C1 segment of cervical spinal cord (tissue), 14 donors: ENCODE measurements around the gene ABCG8.
A peak's percentile ranks its signal among the peaks of the same experiment; 100 is the strongest.

Source experiments
- DNase-seq, 14 donors: peaks; one replicate each; lab custom pipeline; 2025; lab: John Stamatoyannopoulos, UW

ABCG8 gene

DNA sequence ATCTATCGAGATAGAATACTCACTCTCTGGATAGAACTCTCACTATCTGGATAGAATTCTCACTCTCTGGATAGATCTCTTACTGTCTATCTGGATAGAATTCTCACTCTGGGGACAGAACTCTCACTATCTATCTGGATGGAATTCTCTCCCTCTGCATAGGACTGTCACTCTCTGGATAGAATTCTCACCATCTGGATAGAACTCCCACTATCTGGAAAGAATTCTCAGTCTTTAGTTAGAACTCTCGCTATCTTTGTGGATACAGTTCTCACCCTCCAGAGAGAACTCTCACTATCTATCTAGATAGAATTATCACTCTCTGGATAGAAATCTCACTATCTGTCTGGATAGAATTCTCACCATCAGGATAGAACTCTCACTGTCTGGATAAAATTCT is 16.5 kb downstream of the ABCG8 start:
- DNase-seq = no peak

DNA sequence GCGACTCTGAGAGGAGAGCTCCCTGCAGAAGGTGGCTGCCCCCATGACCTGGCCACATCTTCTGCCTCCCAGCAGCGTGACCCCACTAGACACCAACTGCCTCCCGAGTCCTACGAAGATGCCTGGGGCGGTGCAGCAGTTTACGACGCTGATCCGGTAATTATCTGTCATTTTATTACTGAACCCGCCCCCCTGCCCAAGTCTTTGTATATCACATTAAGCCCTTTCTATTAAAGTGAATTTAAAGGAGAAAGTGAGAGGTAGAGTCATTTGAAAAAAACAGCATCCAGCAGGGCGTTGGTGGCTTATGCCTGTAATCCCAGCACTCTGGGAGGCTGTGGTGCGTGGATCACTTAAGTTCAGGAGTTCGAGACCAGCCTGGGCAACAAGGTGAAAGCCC is 33.4 kb downstream of the ABCG8 start:
- DNase-seq = no peak

DNA sequence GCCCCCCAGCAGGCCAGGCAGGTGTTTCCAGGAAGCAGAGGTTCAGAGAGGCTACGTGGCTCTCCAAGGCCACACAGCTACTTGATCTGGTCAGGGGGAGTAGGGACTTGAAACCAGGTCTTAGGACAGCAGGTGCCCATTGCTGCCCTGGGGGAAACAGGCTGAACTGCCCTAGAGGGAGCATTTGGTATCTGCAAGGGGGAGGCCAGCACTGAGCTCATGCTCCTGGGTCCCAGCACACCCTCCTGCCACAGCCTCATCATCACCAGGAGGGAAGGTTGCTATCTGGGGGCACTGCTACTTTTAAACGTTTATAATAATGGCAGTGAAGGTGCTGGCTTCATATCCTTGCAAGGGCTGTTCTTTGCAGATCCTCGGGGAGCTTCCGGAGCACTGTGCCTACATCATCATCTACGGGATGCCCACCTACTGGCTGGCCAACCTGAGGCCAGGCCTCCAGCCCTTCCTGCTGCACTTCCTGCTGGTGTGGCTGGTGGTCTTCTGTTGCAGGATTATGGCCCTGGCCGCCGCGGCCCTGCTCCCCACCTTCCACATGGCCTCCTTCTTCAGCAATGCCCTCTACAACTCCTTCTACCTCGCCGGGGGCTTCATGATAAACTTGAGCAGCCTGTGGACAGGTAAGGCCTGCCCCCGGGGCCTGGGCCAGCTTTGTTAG is 36.1 kb downstream of the ABCG8 start:
- DNase-seq = no peak

DNA sequence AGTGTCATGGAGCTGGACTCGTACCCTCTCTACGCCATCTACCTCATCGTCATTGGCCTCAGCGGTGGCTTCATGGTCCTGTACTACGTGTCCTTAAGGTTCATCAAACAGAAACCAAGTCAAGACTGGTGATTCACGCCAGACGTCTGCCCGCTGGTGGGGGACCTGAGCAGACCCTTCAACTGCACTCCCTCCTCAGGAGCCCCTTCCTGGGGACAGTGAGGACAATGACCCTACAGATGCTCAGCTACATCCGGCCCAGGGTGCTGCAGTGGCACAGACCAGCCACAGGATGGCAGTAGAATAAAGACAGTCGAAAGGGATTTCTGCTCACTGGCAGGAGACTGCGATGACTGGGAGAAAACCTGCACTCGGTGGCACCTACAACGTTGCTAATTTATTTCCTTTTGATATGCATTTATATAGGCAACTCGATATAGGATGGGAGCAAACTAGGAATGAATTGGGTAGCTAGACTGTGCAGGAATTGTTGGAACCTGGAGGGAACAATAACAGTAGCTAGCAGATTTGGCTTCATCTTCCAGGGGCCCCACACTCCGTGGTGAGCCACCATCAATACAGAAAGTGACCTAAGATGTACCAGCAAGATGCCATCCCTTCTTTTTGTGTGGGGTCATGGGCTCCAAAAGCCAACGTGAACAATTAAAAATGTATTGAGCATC is 39.2 kb downstream of the ABCG8 start:
- DNase-seq = peak in 9 of 14 donors; percentile 14 to 42 (median 29)

DNA sequence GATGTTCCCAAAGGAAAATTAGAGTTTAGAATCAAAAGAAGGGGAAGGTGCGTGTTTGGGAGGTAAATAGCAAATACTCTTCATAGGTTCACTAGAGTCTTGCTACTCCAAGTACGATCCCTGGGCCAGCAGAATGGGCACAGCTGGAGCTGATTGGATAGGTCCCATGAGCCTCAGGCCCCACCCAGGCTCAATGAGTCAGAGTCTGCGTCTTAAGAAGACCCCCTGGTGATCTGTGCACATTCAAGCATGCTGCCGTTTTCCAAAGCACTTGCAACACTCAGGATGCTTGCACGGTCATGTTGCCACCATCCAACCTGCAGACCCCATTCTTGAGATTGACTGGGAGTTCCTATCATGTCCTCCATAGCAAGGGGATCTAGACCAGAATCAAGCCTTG is 40.5 kb downstream of the ABCG8 start:
- DNase-seq = no peak

DNA sequence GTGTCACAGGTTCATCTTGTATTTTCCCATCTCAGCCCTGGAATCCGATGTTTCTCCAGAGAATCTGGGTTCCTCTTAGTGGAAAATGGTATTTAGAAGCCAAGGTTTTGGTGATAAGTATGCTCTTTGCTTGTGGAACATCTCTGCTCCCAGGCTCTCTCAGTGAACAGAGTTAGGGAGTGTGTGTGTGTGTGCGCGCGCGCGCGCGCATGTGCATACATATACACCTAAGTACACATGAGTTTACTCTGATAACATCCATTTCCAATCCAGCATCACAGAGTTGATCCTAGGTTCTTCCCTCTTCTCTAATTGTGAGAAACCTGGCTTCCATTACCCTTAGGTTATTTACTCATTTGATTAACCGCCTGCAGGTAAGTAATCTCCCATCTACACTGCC is 41.7 kb downstream of the ABCG8 start:
- no peak for DNase-seq

DNA sequence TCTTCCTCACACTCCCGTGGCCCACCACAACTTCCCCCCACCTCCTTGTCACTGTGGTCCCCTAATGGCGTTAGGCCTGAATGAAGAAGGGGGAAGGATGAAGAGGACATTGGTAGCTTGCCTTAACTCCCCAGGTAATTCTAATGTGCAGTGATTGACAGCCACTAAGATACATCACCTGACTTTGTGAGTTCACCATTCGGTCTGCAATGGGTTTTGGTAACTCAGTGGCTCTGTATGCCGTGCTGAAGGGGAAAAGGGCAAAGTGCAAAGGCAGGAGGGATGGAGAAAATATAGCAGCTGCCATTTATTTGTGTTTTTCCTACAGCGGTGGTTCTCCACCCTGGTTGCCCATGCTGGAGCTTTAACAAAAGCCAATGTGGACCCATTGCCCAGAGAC is 42.2 kb downstream of the ABCG8 start:
- no peak for DNase-seq

DNA sequence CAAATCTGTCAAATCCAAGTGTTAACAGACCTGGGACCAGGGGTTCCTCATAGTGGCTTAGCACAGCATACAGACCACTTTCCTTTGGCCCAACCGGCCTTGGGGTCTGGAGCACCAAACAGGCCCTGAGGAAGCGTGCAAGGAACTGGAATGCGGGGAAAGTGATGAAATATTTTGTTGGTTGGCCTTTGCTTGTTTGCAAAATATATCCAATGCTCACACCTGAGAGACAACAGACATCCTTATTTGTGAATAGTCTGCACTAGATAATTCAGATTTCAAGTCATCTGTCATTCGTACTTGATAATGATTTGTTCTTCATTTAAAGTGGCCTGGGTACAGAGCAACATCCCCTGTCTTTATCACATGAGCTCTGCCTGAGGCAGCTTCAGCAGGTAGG is 43.5 kb downstream of the ABCG8 start:
- no peak for DNase-seq

DNA sequence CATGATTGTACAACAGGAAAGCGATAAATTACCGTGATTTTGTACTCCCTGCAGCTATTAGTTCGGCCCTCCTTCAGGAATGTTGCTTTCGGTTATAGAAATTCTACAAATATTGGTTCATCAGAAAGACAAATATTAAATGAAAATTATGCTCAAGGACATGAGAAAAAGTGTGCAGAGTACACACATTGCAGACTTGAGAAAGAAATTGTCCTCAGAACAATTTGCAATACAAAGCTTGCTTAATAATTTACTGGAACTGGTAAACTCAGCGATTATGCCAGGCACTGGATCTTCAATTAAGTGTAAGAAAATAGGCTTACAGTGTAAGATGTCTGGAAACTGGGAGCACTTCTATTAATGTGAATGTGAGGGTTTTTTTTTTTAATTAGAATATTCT is 45.9 kb downstream of the ABCG8 start:
- DNase-seq = no peak

DNA sequence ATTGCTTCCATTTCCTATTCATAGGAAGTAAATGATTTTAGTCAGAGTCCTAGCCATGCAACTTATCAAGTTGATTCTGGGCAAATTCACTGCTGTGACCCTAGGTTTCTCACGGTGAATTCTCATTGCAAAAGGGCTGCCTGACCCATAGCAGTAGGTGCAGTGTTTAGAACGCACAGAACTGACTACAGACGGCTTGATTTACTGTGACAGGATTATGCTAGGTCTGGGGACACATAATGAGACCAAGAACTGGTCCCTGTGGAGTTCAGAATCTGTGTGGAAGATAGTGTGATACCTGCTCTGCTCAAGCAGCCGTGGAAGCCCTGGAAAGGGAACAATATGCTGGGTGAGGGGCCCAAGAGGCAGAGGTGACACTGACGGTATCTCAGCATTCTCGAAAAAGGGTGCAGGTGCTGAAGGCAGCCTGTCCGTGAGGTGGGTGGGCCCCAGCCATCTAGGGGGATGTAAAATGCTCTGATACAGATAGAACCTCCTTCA is 46.4 kb downstream of the ABCG8 start:
- no peak for DNase-seq

DNA sequence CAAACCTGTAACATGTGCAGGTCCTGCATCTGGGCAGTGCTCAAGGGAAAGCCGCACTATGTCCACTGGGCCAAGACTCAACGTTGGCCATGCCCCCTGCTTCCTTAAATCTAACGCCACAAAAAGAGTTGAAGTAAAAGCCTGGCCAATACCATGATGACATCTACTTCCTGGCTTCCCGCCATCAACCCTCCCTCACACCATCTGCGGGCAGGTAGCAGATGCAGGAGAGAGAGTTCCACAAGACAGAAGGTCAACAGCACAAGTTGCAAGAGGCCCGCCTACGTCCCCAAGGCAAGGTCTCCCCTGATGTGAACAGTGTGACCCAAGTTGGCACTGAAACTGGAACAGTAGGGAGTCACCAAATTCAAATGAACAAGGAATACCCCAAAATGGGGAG is 48.4 kb downstream of the ABCG8 start:
- no peak for DNase-seq

DNA sequence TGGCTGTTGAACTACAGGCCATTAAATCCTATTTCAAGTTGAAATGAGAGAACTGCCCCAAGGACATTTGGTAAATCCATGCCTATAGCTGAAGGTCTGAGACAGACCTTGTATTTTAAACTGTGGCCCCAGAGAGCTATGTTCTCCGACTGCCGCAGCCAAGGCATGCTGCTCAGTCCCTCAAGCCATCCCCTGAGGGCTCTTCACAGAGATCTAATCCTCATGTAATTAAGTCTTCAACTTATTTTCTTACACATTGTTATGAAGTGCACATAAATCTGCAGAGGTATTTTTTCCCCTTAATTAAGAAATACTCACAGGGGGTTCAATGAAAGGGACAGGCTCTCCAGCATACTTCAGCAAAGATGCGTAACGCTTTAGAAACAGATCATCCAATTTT is 50.6 kb downstream of the ABCG8 start:
- no peak for DNase-seq

DNA sequence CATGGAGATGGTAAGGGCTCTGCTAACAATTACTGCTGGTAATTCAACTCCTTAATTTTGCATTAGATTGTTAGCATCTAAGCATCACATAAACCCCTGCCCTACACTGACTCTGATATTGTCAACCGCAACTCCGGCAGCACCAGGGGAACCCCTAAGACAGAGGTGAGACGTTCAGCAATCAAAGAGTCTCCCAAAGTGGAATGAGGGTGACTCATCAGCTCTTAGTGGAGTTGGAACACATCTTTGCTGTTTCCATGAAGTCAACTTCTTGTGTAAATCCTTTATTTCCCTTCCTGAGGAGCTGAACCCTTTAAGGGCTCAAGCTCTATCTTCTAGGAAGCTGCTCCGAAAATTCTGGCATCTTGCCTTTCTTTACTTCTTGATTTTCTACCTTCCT is 52.1 kb downstream of the ABCG8 start:
- DNase-seq = no peak

DNA sequence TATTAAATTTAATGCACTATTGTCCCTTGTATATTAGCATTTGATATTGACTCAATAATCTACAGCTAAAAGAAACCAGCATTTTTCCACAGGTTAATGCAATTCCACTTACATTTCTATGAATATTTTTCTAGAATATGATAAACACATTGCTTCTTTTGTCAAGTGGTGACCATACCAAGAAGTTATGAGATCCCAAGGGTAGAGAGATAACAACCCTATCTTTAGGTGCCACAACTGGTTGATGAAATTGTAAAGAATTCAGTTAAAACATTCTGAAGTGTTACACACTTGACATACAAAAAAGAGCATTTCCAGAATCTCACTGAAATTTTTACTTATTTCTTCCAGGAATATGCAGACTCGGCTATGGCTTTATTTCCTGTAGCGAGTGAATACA is 56.0 kb downstream of the ABCG8 start:
- no peak for DNase-seq

DNA sequence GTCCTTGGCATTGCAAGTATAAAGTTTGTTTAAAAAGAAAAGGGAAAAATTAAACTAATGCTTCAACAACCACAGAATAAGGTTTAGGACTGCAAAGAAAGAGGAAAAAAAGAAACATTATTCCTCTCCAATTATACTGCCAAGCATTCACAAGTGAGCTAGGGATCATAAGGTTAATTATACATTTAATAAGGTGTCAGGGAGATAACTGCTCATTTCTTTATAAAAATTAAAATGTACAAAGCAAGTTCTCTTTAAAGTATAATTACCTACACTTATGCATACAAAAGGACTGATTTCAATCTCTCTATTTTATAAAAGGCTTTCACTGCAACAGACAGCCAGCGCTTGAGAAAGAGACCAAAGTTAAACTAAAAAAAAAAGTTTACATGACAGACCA is 58.1 kb downstream of the ABCG8 start:
- no peak for DNase-seq

DNA sequence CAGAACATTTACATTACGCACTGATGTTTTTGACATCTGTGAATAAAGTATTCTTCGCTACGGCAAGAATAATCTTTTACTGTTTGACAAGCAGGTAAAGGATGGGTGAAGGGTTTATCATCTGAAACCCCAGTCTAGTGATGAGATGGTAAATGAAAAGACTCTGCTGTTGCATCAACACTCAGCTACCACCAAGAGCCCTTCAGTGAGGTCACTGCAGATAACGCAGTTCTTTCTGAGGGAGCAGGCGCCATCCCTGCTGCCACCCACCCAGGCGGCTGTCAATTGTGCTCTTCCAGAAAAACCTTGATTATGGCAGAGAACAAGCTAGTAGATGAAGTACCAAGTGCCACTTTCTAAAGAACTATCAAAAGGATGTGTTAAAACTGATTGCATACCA is 58.7 kb downstream of the ABCG8 start:
- DNase-seq = no peak

DNA sequence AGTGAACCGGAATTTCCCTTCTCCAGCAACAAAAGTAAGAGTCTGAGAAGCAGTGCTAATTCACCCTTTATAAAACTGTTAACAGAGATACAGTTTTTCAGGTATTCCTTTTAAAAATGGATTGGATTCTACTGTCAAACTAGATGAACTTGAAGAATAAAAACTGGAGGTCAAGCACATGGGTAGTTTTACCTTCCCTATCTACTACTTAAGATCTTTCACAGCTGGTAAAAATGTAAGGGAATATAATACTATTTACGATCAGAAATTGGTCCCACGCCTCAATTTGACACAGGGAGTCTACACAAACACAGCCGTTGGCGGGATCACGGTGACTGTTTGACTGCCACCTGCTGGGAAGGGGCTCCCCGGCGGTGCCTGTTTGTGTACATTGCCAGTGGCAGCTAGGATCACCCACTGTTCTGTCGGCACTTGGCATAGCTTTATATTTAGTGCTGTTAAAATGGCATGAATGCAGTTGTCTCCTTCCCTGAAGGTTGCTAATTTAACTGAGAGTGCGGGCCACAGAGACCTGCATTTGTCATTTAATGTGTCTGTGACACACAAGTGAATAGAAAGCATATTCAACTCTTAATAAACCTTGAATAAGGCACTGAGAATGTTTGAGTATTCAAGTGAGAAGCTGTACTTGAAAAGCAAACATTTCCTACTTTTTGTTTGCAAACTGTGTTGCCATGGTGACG is 59.5 kb downstream of the ABCG8 start:
- DNase-seq = peak in 2 of 14 donors; percentile 4 to 17

DNA sequence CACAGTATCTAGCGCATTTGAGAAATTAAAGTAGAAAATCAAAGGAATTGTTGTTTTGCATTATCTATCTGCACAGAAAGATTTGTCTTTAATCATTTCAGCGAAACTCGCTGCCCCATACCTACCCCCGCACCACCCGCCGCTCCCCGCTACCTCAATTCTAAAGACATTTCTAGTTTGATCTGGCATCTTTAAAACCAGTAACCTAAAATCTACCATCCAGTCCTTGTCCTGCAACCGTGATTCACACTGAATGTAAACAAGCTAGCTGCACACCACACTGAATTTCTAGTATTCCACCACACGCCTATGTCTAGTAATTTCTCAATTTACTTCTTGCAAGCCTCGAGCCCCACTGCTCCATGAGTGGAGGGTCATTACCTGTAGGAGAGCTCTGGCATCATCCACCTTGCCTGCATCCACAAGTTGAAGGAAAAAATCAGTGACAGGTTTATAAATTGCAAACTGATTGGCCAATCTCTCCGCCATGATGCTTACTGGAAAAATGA is 60.1 kb downstream of the ABCG8 start:
- no peak for DNase-seq

DNA sequence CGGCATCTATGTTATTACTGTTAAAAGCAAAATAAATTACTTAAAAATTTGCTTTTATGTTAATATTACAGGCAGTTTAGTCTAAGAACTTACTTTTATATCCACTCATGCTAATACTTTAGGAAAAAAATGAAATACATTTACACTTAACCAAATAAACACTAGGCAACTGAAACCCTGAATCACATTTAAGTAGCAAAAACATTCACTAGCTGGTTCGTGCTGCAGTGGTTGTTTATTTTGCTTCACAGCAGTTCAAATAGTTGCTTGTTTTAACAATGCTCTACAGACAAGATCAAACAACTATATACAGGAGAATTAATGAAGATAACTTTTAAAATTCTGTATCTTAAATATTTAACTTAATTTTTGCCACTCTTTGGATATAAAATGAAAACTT is 60.8 kb downstream of the ABCG8 start:
- DNase-seq = no peak

DNA sequence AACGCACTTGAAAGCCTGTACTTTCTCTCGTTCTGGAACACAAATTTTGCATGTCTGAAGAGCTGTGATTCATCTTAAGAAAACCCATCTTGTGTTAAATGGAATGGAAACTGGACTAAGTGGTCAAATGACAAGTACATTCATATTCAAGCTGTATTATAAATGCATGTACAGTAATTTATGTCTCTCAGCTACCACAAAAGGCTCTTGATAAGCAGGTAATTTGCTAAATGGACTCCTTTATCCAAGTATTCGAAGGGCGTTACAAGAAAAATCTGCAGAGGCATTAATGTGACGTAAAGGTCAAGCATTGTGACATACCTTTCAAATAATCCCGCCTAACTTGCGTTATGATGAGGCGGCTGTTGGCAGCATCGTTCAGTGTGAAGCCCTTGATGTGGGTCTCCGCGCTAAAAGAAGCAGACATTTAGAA is 66.6 kb downstream of the ABCG8 start:
- no peak for DNase-seq

DNA sequence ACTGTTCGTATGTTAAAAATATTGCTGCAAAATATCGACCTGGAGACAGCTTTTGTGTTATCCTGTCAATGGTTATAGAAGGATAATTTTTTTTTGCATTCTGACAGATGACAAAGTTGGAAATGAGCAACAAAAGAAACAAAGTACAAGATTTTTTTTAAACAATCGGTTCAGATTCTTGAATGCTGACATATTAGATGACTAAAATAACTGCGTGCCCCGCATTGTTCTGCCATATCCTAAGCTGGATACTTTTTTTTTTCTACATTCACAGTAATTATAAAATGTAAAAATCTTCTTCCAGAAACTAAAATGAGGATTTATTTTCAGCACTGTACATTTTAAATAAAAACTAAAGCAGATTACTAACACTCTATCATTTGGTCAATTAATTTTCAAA is 67.1 kb downstream of the ABCG8 start:
- no peak for DNase-seq

DNA sequence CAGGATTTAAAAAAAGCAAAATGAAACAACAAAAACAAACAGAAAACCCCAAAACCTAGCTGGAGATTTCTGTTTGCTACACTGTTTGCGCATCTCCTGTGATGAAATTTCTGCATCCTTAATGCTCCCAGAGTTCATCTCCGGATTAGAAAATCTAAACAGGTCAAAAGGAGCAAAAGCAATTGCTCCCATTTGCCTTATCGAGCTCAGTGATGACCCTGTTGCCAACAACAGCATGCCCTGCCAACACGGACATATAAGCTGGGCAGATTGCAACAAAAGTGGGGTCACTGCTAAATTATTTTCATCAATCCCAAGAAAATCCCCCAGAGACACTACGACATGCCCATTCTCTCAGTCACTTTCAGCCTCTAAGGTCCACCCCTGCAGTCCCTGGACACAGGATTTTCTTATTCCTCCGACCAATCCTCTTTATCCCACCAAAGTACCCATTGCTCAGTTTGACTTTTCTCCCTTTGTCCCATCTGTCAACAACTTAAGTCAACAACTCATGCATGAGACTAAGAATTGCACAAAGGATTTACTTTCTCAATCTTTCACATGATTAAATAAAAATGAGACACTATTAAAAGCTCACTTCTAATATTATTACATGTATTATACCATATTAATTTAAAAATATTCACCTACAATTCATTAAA is 67.8 kb downstream of the ABCG8 start:
- DNase-seq = no peak
